Anterior cingulate cortex (tissue), 58 donors: Measurements from ENCODE around the gene PPT2.
A peak's percentile ranks its signal among the peaks of the same experiment; 100 is the strongest.
"Not testable (repeated sequence)": the region's sequence is repeated elsewhere in the genome, so short reads cannot be mapped to it uniquely, and the experiment has no call there.

ENCODE experiments used
- DNase-seq, 58 donors: peaks; one replicate each; lab custom pipeline; 2025; lab: John Stamatoyannopoulos, UW

The PPT2 gene

GRCh38 chr6:32186151-32186840 lies 32.4 kb downstream of the PPT2 start:
- DNase-seq, result not testable (repeated sequence)

DNA sequence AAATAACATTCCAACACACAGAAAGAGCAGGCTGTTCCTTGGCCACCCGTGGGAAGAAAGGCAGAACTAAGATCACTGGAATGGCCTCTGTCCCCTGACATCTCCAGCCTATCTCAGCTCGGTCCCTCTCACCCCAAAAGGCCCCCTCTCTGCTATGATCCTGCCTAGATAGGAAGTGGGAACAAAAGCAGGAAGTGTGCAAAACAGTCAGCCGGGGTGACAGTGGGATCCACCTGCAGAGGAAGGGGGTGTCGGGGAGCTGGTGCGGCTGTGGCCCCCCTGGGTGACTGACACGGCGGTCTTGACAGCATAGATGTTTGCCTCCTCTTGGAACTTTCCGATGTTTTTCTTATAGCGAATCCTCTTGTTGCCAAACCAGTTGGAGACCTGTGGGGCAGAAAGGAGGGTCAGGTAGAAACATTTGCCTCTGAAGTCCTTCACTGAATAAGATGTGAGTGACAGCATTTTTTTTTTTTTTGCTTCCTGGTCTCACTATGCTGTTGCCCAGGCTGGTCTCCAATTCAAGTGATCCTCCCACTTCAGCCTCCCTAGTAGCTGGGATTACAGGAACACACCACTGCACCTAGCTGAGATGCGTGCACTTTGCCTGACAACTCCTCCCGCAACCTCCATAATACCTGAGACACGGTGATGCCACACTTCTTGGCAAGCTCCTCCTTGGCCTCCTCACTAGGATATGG lies 33.2 kb downstream of the PPT2 start:
- no peak for DNase-seq

DNA sequence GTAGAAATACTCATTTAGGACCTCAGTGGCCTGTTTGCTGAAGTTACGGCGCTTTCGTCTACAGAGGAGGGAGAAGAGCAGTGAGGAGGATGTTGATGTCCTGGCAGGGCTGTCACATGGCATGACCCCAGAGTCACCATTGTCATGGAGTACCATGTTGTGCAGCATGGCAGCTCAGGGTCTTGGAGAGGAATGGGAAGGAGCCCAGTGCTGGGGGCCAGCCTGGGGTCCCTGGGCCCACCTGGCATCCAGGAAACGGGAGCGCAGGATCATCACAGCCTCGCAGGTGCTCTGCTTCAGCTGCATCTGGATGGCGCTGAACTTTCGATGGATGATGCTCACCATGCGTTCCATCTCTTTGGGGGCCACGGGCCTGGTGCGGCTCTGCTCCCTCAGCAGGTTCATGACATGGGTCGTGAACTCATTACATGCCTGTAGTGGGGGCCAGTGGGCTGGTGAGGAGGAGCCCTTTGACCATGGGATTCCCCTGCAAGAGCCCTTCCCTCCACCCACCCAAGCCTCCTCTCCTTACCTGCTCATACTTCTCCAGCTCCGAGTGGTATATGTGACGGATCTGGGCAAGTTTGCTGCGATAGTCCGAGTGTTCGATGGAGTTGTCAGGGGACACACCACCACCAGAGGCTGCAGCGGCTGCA lies 33.9 kb downstream of the PPT2 start:
- DNase-seq, result not testable (repeated sequence)

DNA sequence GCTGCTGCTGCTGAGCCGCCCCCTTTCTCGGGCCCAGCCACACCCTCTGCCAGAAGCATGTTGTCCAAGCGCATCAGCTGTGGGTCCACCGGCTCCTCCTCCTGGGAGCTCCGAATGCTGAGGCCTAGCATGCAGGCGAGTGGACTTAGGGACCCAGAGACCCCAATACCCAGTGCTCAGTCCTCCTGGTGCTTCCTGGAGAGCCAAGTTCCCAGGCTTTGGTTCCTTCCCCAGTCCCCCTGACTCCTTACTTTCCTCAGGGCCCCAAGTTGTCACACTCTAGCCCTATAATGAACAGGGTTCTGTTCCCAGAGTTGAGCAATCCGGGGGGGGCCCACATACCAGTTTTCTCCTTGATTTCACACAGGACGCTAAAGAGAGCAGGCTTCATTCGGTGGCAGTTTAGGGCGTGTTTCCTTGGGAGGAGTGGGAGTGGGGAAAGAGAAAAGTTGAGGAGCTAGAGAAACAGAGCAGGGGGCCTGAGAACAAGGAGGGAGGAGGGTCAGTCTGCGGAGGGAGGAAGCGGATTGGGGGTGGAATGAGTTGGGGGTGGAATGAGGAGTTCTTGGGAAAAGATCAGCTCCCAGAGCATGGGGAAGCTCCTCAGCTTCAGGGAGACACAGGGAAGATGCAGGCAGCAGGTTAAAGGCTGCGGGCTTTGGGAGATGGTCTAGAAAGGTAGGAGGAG lies 34.6 kb downstream of the PPT2 start:
- no peak for DNase-seq

- peak in 1 of 58 donors; percentile 26 for DNase-seq
Observed at GRCh38 chr6:32189069-32189741, 35.3 kb downstream of the PPT2 start.

- DNase-seq, result peak in 7 of 58 donors; percentile 43 to 86 (median 61)
Observed at GRCh38 chr6:32189742-32190053, 35.8 kb downstream of the PPT2 start.

DNA sequence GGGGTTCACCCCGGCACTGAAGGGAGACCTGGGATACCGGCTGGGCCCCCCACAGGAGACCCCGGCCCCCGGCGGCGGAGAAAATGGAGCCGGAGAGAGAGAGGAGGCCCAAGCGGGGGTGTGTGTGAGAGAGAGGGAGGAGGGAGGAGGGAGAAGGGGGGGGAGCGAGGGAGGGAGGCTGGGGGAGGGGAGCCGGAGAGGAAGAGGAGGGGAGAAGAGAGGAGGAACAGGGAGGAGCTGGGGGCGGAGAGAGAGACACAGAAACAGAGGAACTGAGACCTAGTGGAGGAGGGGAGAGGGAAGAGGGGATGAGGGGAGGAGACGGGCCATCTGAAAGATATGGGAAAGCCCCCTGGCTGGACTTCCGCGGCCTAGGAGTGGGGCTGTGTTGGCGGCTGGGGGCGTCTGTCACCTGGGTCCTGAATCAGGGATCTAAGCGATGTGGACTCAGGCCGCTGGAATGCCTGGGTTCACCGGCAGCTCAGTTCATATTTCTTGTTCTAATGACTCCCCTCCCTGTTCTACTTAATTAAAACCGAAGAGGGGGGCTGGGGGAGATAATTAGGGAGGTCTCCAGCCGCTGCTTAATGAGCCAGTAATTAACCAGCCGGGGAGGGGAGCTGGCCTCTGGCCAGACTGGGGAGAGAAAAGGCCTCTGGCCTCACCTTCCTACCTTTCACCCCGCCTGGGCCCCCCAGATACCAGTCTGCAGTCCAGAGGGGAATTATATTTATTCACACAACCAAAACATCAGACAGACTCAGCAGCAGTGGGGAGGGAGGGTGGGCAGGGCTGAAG lies 36.3 kb downstream of the PPT2 start, which contains the start of gene PBX2:
PBX2 (minus strand) TSS at position 149 of the 798 bp plus-strand sequence. CDS start 287 bp downstream, outside the sequence.
- DNase-seq, result peak; percentile 16 to 94 (median 86)

DNA sequence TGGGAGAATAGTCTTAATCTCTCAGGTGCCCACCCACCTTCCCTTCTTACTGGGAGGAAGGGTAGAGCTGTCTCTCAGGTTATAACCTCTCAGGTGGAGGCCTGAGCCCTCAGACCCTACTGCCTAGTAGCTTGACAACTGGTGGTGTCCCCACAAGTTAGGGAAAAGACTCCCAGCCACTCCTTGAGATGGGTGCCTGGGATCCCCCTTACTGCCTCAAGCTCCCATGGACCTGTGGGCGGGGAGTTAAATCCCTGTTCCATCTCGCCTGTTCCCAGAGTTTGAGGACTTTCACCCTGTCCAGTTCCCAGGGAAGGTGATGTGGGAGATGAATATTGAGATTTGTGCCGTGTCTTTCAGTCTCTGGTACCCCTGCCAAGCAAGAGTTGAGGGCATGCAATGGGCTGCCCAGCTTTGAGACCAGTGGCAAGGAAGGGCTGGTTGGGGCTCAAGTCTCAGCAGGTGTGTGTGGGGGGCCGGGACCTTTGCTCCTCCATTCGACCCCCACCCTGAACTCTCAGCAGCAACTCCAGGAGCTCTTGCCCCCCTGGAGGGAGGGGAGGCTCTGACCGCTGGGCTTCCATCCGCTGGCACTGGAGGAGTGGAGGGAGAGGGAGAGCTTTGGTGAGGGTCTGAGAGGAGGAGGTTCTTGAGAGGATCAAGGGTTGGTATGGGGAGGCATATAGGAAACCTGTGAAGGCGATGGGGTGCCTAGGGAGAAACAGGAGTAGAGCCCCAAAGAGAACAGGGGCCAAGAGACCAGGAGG lies 37.2 kb downstream of the PPT2 start:
- no peak for DNase-seq

GRCh38 chr6:32191696-32192607 lies 38.0 kb downstream of the PPT2 start:
- no peak for DNase-seq

- DNase-seq, result peak in 7 of 58 donors; percentile 5 to 42 (median 17)
Observed at GRCh38 chr6:32192608-32193039, 38.7 kb downstream of the PPT2 start, which contains the start of gene GPSM3. TSS of gene GPSM3 (minus strand) at chr6:32192643. CDS start at chr6:32192513, 130 bp downstream.

- not testable (repeated sequence) for DNase-seq
Observed at GRCh38 chr6:32193096-32193495, 39.2 kb downstream of the PPT2 start.

DNA sequence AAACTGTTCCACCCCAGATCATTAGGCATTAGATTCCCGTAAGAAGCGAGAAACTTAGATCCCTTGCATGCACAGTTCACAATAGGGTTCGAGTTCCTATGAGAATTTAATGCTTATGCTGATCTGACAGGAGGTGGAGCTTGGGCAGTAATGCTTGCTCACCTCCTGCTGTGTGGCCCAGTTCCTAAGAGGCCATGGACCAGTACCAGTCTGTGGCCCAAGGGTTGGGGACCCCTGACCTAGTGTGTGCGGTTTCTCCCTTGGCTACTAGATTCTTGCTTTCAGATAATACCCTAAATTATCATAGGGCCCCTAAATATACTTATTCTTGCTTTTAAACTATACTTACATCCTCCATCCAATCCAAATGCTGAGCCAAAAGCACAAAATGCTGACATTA lies 40.4 kb downstream of the PPT2 start:
- DNase-seq, result no peak

DNA sequence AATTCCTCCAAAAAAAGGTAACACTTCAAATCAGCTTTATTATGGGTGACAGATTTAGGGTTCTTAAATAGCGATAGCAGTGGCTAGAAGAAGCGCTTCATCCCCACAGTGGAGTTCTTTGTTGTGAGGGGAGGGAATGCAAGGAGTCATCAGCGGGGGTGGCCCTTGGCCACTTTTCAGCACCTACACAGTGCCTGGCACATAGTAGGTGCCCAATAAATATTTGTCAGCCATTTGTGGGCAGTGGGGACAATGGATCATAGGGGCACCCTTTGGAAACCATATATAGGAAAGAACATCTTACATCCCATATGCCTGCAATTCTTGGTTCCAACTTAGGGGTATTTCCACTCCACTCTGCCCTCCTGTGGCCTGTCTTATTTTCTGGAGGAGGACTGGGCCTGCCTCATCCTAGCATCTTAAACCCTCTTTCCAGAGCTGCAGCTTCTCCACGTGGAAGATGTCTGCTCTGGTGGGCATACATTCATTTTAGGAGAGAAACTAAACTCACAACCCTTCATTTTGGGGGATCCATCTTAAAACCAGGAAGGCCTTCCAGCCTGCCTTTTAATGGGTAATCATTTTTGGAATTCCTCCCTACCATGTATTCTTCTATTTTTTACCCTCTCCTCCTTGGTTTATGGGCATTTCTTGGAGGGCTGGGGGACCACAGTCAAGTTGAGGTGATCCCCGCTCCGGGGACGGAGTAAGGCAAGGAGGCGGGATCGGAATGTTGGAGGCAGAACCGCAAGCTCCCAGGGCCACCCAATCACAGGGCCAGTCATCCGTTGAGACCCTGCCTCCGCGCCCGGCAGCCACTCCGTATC lies 41.1 kb downstream of the PPT2 start:
- peak in 17 of 58 donors; percentile 10 to 79 (median 52) for DNase-seq

DNA sequence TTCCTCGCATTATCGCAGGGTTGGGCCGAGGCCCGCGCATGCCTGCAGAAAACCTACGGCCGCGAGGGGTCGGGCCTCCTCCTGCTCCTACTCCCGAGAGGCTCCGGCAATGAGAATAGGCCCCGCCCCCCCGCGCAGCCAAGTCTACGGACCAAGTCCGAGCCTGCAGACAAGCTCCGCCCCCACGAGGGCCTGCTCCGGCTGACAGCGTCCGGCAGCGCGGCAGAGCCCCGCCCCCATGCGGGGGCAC lies 41.6 kb downstream of the PPT2 start:
- DNase-seq, result peak; percentile 88 to 100 (median 100)

- DNase-seq, result peak; percentile 42 to 97 (median 90)
Observed at GRCh38 chr6:32195902-32196681, 42.2 kb downstream of the PPT2 start.
